ENCODE results near the gene OXLD1.

OXLD1 gene

GRCh38 chr17:81664051-81664470 is 2.3 kb downstream of the OXLD1 start:
- DNase-seq = no peak
- intact Hi-C loops (cut with DNase I) = no loop called here

GRCh38 chr17:81662002-81662401 is 4.4 kb downstream of the OXLD1 start:
- DNase-seq = no peak
- intact Hi-C loops (cut with DNase I) = no loop called here

- intact Hi-C loops (cut with DNase I) = no loop called here
- DNase-seq = no peak
Observed at GRCh38 chr17:81660441-81660840, 6.0 kb downstream of the OXLD1 start.

GRCh38 chr17:81659038-81659437 is 7.4 kb downstream of the OXLD1 start:
- intact Hi-C loops (cut with DNase I) = no loop called here
- no peak for DNase-seq

- intact Hi-C loops (cut with DNase I) = no loop called here
- DNase-seq = no peak
Observed at GRCh38 chr17:81656835-81657234, 9.6 kb downstream of the OXLD1 start.

GRCh38 chr17:81656118-81656743 is 10.2 kb downstream of the OXLD1 start, which contains the start of gene PDE6G:
Gene PDE6G, minus strand, starts transcription at chr17:81656542. Its CDS starts 3,237 bp downstream, at chr17:81653305.
- no peak for DNase-seq
- intact Hi-C loops (cut with DNase I) = no loop called here

- intact Hi-C loops (cut with DNase I) = no loop called here
- DNase-seq = no peak
Observed at GRCh38 chr17:81655378-81656117, 10.9 kb downstream of the OXLD1 start.

GRCh38 chr17:81652906-81653771 is 13.3 kb downstream of the OXLD1 start:
- intact Hi-C loops (cut with DNase I) = no loop called here
- no peak for DNase-seq

GRCh38 chr17:81651692-81652091 is 14.7 kb downstream of the OXLD1 start:
- DNase-seq = no peak
- intact Hi-C loops (cut with DNase I) = no loop called here

GRCh38 chr17:81650951-81651350 is 15.5 kb downstream of the OXLD1 start:
- no peak for DNase-seq
- intact Hi-C loops (cut with DNase I) = no loop called here

- DNase-seq = no peak
- intact Hi-C loops (cut with DNase I) = no loop called here
Observed at GRCh38 chr17:81648707-81649085, 17.7 kb downstream of the OXLD1 start.

- intact Hi-C loops (cut with DNase I) = no loop called here
- no peak for DNase-seq
Observed at GRCh38 chr17:81648013-81648706, 18.2 kb downstream of the OXLD1 start.

GRCh38 chr17:81647640-81648012 is 18.8 kb downstream of the OXLD1 start:
- intact Hi-C loops (cut with DNase I) = no loop called here

GRCh38 chr17:81646869-81647600 is 19.4 kb downstream of the OXLD1 start:
- intact Hi-C loops (cut with DNase I) = no loop called here
- no peak for DNase-seq

More at GRCh38 chr17:81647640-81648012, 18.8 kb downstream of the OXLD1 start:
- no peak for DNase-seq

GRCh38 chr17:81644976-81645952 is 21.1 kb downstream of the OXLD1 start:
- no peak for DNase-seq
- intact Hi-C loops (cut with DNase I) = no loop called here

- DNase-seq = no peak
- intact Hi-C loops (cut with DNase I) = no loop called here
Observed at GRCh38 chr17:81644496-81644895, 21.9 kb downstream of the OXLD1 start.

- intact Hi-C loops (cut with DNase I) = no loop called here
- no peak for DNase-seq
Observed at GRCh38 chr17:81641825-81642489, 24.4 kb downstream of the OXLD1 start.
